ENCODE results near the gene RERG.

The RERG gene

DNA sequence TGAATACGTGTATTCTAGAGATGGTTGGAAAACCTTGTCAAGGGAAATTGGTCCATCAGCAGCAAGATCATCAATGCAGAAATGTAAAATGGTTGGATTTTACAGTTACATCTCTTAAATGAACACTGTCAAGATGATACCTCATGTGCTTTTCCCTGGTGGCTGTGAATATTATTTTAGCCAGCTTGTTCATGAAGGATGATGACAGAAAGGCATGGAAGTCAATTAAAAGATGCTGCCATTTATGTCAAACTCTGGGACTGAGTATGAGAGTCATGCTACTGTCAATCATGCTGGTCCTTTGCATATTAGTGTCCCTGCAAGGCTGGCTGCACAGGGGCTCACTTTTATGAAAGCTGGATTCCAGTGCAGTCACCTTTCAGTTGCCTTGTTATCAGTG is 10.3 kb upstream of the RERG start:
- no peak for TF ChIP-seq GATA2 (IDR thresholded peaks at IDR 0.05; ENCODE audit: low read depth, low read length)
- no peak for TF ChIP-seq GATA3 (IDR thresholded peaks at IDR 0.05; ENCODE audit: low read depth, low read length)

DNA sequence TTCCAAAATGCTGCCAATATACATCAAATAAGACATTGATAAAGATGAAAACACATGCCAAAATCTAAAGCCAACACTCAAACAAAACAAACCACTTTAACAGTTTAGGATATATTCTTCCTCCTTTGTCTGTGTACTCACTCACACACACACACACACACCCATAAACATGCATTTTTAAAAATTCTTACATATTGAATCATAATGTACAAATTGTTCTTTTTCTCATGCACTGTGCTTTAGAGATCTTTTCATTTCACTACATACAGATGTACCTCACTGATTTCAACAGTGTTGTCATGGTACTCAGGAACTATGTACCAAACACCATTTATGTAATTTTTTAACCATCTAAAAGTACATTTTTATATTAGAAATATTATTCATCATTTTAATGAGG is 9.5 kb upstream of the RERG start:
- no peak for TF ChIP-seq GATA2 (IDR thresholded peaks at IDR 0.05; ENCODE audit: low read depth, low read length)
- no peak for TF ChIP-seq GATA3 (IDR thresholded peaks at IDR 0.05; ENCODE audit: low read depth, low read length)

DNA sequence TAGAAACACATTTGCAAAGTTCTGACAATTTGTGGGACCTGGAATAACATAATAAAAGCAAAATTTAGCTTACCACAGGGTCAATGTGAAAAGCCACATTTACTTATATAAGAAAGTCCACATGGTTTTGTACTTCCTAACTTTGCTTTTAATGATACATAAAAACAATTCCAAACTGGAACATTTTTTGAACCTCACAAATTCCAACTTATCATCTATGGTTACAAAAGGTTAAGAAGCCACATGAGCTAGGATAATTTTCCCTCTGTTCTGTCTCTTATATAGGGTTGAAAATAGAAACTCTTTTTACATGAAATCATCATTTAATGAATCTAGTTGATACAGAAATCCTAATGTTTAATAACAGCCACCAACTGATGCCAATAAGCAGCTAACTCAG is 8.9 kb upstream of the RERG start:
- no peak for TF ChIP-seq GATA3 (IDR thresholded peaks at IDR 0.05; ENCODE audit: low read depth, low read length)
- no peak for TF ChIP-seq GATA2 (IDR thresholded peaks at IDR 0.05; ENCODE audit: low read depth, low read length)

DNA sequence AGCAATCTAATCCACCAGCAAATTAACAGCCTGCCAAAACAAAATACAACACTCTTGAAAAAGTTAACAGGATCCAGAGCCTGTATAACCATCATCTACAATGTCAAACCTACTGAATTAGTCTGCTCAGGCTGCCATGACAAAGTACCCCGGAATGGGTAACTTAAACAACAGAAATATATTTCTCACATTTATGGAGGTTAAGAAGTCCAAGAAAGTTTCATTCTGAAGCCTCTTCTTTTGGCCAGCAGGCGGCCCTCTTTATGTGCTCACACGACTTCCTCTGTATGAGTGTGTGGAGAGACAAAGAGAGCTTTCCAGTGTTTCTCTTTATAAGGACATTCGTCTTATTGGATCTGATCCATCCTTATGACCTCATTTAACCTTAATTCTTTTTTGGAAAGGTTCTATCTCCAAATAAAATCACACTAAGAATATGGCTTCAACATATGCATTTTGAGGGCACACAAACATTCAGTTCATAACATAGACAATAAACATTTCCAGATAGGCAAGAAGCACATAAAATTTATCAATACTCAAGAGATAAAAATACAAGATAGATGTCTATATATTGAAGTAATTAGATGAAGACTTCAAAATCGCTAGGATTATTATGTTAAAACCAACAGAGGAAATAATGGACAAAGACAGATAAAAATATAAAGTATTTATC is 5.9 kb upstream of the RERG start:
- TF ChIP-seq GATA2 (IDR thresholded peaks at IDR 0.05; ENCODE audit: low read depth, low read length) (no peak), GATA3 (IDR thresholded peaks at IDR 0.05; ENCODE audit: low read depth, low read length) (no peak)

DNA sequence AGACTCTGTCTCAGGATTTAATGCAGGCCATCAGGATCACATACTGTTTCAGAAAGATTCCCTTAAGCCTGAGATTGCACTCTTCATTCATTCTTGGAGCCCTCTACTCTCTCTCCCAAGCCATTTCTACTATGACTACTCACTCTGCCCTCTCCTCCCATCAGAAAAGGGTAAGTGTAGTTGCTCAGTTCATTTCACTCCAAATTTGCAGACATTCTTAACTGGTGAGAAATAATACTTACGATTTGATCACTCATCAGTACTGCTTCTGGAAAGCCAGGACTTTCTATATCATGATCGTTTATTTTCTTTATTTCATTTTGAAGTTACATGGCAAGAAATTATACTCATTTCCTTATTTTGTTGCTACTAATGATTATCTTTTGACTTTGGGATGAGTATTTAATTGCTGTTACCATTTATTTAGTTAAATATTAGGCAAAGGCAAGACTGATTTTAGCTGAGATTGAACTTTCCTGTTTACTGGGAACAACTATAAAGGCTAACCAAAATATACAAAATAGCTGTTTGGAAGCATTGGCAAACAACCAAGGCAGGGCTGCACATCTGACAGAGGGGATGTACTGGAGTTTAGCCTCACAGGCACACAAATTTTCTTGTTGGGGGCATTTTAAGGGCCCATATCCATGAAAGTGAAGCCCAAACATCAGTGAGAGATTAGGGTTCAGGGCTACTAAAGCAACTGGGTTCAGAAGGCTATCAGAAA is 4.1 kb upstream of the RERG start:
- TF ChIP-seq GATA2 (IDR thresholded peaks at IDR 0.05; ENCODE audit: low read depth, low read length) (no peak), GATA3 (IDR thresholded peaks at IDR 0.05; ENCODE audit: low read depth, low read length) (no peak)

DNA sequence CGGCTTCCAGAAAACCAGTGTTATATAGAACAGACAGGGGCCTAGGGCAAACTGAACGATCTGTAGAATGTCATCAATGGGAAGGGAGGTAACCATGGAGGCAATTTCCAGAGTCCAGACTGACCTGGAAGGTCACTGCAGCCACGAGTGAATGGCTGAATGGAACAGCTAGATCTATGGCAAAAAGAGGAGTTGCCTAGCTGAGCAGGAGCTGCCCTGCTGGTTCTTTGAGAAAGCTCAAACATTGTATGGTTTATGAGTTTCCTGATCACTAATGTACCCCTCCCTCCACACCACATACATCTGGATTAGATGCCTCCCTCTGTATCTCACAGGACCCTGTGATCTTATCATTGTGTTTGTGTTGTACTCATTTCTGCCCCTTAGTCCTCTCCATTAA is 1.0 kb upstream of the RERG start:
- TF ChIP-seq GATA2 (IDR thresholded peaks at IDR 0.05; ENCODE audit: low read depth, low read length) (no peak), GATA3 (IDR thresholded peaks at IDR 0.05; ENCODE audit: low read depth, low read length) (no peak; the same call in 1 of the 2 replicates)

DNA sequence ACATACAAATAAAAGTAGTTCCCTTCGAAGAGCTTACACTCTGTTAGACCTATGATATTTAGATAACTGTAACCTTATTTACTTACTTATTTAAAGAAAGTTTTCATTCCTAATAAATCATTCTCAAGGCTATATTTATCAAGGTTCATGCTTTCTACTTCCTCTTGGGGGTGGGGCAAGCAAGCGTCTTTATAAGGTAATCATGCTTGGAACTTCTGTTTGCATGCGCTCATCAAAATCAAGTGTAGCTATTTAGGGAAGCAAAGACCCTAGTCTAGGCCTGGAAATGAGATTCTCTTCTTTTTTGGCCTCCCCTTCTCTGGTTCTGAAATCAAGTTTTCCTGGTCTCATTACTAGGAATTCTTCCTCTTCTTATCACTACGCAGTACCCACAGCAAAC is 766 bp downstream of the RERG start:
- no peak for TF ChIP-seq GATA3 (IDR thresholded peaks at IDR 0.05; ENCODE audit: low read depth, low read length)

DNA sequence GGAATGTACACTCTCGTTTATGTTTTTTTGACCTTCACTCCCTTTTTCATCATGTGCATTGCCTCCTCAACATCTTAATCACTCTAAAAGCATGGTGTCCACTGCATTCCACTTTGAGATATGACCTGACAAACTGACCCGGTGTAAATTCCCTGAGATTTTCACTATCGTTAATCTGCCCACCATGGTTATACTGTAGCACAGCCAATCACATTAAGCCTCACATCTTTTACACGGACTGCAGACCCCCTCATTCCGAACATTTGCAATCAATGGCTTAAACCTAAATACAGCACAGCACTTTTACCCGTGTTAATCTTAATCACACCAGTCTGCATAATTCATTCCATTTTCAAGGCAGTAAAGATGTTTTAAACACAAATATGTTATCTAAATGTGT is 2.4 kb downstream of the RERG start:
- no peak for TF ChIP-seq GATA2 (IDR thresholded peaks at IDR 0.05; ENCODE audit: low read depth, low read length)
- no peak for TF ChIP-seq GATA3 (IDR thresholded peaks at IDR 0.05; ENCODE audit: low read depth, low read length)

DNA sequence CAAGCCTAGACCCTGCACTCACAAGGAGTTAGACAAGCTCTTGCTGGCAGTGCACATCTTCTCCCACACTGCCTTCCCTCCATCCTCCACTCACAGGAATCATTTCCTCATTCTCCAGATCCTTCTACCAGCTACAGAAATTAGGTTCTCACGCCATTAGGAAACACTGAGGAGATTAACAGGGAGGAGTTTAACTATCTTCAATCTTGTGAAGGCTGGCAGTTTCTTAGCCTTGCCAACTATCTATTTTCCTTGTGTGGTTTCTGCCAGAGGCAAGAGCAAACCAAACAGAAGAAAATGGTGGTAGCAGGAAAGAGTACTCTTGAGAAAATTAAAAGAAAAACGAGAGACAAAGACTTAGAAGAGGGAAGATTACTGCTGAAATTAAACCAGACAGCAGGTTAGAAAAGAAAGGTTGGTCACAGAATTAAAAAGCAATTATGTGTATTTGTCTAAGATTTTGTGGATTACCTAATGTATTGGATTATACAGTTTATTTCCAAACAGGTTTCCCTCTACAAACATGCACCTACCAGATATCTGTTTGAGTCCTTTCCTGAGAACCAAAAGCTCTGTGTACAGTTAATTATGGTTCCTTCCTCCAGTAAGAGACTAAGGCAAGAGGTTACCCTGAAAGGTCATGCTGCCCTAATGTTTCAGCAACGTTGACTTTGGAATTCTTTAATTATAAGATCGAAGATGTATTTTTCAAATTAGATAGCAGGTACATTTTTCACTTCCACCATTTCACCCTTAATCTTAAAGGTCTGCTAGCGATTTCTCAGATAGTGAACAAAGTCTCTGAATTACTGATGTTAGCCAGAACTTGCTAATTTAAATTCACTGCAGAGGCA is 5.0 kb downstream of the RERG start:
- TF ChIP-seq GATA2 (IDR thresholded peaks at IDR 0.05; ENCODE audit: low read depth, low read length) (no peak), GATA3 (IDR thresholded peaks at IDR 0.05; ENCODE audit: low read depth, low read length) (no peak)

DNA sequence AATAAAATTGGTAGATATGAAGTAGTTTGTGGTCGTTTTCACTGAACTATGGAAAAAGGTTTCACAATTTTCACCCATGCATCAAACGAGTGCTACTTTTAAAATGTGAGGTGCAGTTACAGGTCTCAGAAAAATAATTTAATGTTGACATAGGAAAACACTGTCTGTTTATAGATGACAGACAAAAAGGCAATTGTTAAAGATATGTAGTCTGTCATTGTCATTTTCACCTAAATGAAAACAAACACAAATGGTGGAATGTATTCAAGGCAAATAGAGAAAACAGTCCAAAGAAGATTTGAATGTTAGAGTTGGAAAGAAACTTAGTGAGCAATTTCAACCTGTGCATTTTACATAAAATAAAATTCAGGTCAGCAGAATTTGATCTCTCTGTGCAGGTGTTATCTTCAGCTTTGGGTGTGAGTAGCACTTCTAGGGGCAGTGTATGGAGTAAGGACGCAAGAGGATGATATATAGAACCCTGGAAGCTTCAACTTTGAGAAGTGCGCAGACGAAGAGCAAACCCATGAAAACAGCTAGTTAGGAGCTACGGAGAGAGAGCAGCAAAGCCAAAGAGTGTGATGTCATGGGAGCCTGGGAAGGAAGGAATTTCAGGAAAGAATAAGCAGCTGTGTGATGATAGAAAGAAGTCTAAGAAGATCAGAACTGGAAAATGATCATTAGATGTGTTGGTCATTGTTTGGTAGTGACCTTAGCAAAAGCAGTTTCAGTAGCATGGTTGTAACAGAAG is 6.2 kb downstream of the RERG start:
- TF ChIP-seq GATA3 (IDR thresholded peaks at IDR 0.05; ENCODE audit: low read depth, low read length) (no peak), GATA2 (IDR thresholded peaks at IDR 0.05; ENCODE audit: low read depth, low read length) (no peak)

DNA sequence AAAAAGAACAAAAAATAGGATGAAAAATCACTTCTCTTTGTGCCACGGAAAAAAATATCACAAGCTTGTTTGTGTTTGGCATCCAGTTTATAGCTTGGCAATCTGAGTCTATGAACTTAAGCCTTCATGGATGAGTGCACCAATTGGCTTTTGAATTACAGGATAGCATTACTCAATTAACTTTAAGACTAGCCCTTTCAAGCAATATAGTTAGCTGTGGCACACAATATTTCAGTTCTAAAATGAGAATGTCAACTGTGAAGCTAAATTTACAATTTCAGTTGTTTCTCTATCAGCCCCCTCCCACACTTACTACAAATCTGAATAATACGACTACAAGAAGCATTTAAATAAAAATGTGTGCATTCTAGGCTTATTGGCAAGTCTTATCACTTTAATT is 8.3 kb downstream of the RERG start:
- no peak for TF ChIP-seq GATA3 (IDR thresholded peaks at IDR 0.05; ENCODE audit: low read depth, low read length)
- TF ChIP-seq GATA2 (IDR thresholded peaks at IDR 0.05; ENCODE audit: low read depth, low read length), result no peak

DNA sequence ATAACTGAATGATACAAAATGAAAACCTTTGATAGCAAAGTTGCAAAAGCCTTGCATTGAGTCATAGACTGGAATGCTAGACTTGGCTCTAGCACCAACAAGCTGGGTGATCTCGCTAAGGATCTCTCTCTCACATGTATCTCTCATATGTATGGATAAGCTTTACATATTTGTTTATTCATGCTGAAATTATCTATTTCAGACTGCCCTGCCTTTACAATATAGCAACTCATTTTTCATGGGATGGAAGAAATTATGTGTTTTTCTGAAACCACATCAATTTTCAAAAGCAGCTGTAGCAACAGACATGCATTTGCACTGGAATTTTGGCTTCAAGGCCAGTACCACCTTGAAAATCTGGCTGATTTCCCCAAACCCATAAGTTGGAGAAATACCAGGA is 11.4 kb downstream of the RERG start:
- TF ChIP-seq GATA2 (IDR thresholded peaks at IDR 0.05; ENCODE audit: low read depth, low read length) (no peak), GATA3 (IDR thresholded peaks at IDR 0.05; ENCODE audit: low read depth, low read length) (no peak)

DNA sequence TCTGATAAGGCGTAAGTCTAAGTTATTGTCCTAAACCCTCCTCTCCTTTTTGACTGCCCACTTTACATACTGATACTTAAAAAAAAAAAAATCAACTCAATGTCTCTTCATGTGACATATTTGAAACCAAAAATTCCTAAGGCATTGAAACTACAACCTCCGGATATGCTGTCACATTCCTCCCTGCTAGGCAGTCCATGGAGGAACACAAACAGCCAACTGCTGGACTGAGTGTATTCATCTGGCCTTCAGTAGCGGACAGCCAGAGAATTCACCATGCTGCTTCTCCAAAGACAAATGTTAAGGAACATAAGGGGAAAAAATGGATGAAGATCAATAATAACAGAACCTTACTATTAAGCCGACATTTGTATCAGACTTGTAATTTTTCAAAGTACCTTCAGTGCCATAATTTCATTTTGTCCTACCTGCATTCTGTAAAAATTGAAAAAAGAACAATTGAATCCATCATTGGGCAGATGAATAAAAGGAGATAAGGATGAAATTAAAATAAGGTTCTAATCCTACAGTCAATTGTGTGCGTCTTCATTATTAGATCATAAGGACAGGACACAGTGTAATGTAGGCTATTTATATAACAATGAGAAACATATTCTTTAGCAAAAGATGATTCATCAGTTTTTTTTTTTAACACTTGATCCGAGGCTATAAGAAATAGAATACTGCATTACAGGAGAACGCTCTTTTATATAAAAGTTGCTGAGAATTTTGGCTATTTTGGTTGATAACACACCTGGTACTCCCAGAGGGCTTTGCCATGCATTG is 12.2 kb downstream of the RERG start:
- no peak for TF ChIP-seq GATA2 (IDR thresholded peaks at IDR 0.05; ENCODE audit: low read depth, low read length)
- TF ChIP-seq GATA3 (IDR thresholded peaks at IDR 0.05; ENCODE audit: low read depth, low read length), result no peak

Measured in SH-SY5Y (cell line).